Measurements from ENCODE around the gene YIF1B.

YIF1B gene

GRCh38 chr19:38284422-38284821, 31.3 kb downstream of the YIF1B start:
- Histone ChIP-seq H4K20me1 (ENCODE audit: insufficient read depth, low read length) (no peaks in the 10 kb centered on the region), H2AFZ (ENCODE audit: low read length) (no peak overlapping the region), H3K27ac (ENCODE audit: low read length) (no peak overlapping the region), H3F3A (ENCODE audit: insufficient read depth, low read length) (no peaks in the 10 kb centered on the region), H3K9me2 (replicated peaks; ENCODE audit: insufficient read depth, low read length) (no peaks in the 10 kb centered on the region), H3K79me2 (ENCODE audit: low read length) (no peaks in the 10 kb centered on the region), H3K4me2 (ENCODE audit: low read depth, low read length) (no peak overlapping the region), H3K36me3 (replicated peaks; ENCODE audit: insufficient read depth, low read length) (no peaks in the 10 kb centered on the region), H3K27me3 (replicated peaks; ENCODE audit: insufficient read depth, low read length) (peaks cover 4% of the 10 kb centered on the region; the same call in 1 of the 2 replicates), H3K4me1 (ENCODE audit: low read length) (no peaks in the 10 kb centered on the region), H3K4me3 (ENCODE audit: low read length) (no peak overlapping the region), H3K9ac (ENCODE audit: low read length) (no peak overlapping the region), H3K9me3 (replicated peaks; ENCODE audit: insufficient read depth, low read length) (no peaks in the 10 kb centered on the region)
- no peak for TF ChIP-seq EZH2 (optimal IDR thresholded peaks at IDR 0.05; ENCODE audit: low read depth, low read length)
- TF ChIP-seq EZH2phosphoT487 (IDR thresholded peaks at IDR 0.05; ENCODE audit: low read length): no peak
- TF ChIP-seq CTCF (IDR thresholded peaks at IDR 0.05; ENCODE audit: low read length): no peak
- DNase-seq: no peak

- no peak overlapping the region for H3K9ac ChIP-seq (ENCODE audit: low read length)
- H3K4me3 ChIP-seq (ENCODE audit: low read length): no peak overlapping the region
- no peaks in the 10 kb centered on the region for H3K79me2 ChIP-seq (ENCODE audit: low read length)
- no peak overlapping the region for H3K4me2 ChIP-seq (ENCODE audit: low read depth, low read length)
- H3K9me3 ChIP-seq (replicated peaks; ENCODE audit: insufficient read depth, low read length): no peaks in the 10 kb centered on the region
- no peaks in the 10 kb centered on the region for H3K36me3 ChIP-seq (replicated peaks; ENCODE audit: insufficient read depth, low read length)
- no peak overlapping the region for H2AFZ ChIP-seq (ENCODE audit: low read length)
- no peaks in the 10 kb centered on the region for H3K4me1 ChIP-seq (ENCODE audit: low read length)
- no peaks in the 10 kb centered on the region for H3K27me3 ChIP-seq (replicated peaks; ENCODE audit: insufficient read depth, low read length)
- no peak for DNase-seq
- no peaks in the 10 kb centered on the region for H3K9me2 ChIP-seq (replicated peaks; ENCODE audit: insufficient read depth, low read length)
- TF ChIP-seq EZH2 (optimal IDR thresholded peaks at IDR 0.05; ENCODE audit: low read depth, low read length) (no peak), EZH2phosphoT487 (IDR thresholded peaks at IDR 0.05; ENCODE audit: low read length) (no peak), CTCF (IDR thresholded peaks at IDR 0.05; ENCODE audit: low read length) (no peak)
- no peak overlapping the region for H3K27ac ChIP-seq (ENCODE audit: low read length)
- no peaks in the 10 kb centered on the region for H4K20me1 ChIP-seq (ENCODE audit: insufficient read depth, low read length)
- H3F3A ChIP-seq (ENCODE audit: insufficient read depth, low read length): no peaks in the 10 kb centered on the region
Measured at GRCh38 chr19:38283271-38283670, 32.5 kb downstream of the YIF1B start.

- H3K9me3 ChIP-seq (replicated peaks; ENCODE audit: insufficient read depth, low read length): no peaks in the 10 kb centered on the region
- H2AFZ ChIP-seq (ENCODE audit: low read length): no peak overlapping the region
- DNase-seq: no peak
- TF ChIP-seq EZH2phosphoT487 (IDR thresholded peaks at IDR 0.05; ENCODE audit: low read length) (no peak), EZH2 (optimal IDR thresholded peaks at IDR 0.05; ENCODE audit: low read depth, low read length) (no peak), CTCF (IDR thresholded peaks at IDR 0.05; ENCODE audit: low read length) (no peak)
- H3K36me3 ChIP-seq (replicated peaks; ENCODE audit: insufficient read depth, low read length): no peaks in the 10 kb centered on the region
- no peak overlapping the region for H3K4me3 ChIP-seq (ENCODE audit: low read length)
- no peaks in the 10 kb centered on the region for H3K27me3 ChIP-seq (replicated peaks; ENCODE audit: insufficient read depth, low read length)
- H4K20me1 ChIP-seq (ENCODE audit: insufficient read depth, low read length): no peaks in the 10 kb centered on the region
- H3F3A ChIP-seq (ENCODE audit: insufficient read depth, low read length): no peaks in the 10 kb centered on the region
- H3K79me2 ChIP-seq (ENCODE audit: low read length): no peaks in the 10 kb centered on the region
- H3K4me1 ChIP-seq (ENCODE audit: low read length): no peaks in the 10 kb centered on the region
- H3K9me2 ChIP-seq (replicated peaks; ENCODE audit: insufficient read depth, low read length): no peaks in the 10 kb centered on the region
- no peak overlapping the region for H3K4me2 ChIP-seq (ENCODE audit: low read depth, low read length)
- no peak overlapping the region for H3K27ac ChIP-seq (ENCODE audit: low read length)
- H3K9ac ChIP-seq (ENCODE audit: low read length): no peak overlapping the region
Measured at GRCh38 chr19:38281811-38282566, 33.8 kb downstream of the YIF1B start.

Data from MM.1S (cell line).